Naive thymus-derived CD4-positive, alpha-beta T cell (primary cell): Measurements from ENCODE around the gene NCOR2. TPM values are rescaled to one million over a fixed set of nuclear protein-coding genes. Genes with fewer than 3 reads are reported as not detected.
A peak's percentile ranks its signal among the peaks of the same experiment; 100 is the strongest.

Source experiments
- ATAC-seq: fragments of 150-1000 bp; cut with Tn5 transposase; 2 replicates; pipeline ENCODE4 v1.10.0; 2021; ENCODE audit warnings: mild to moderate bottlenecking, moderate library complexity
- CTCF ChIA-PET: fragments of 350-600 bp; sonication (Branson Sonifier 250); formaldehyde crosslinking; loops from one replicate; lab custom pipeline; 2021; ENCODE audit warnings: antibody characterized with exemption; lab: Charles Lee
- POLR2A ChIA-PET: fragments of 350-600 bp; sonication (Branson Sonifier 250); formaldehyde crosslinking; loops from one replicate; lab custom pipeline; 2021; ENCODE audit warnings: antibody characterized with exemption, inconsistent platforms; lab: Charles Lee
- DNase-seq, 9 donors: peaks; one replicate each; pipeline versions ENCODE4 v3.0.0 to v3.0.0-alpha.2; 2020 to 2022; ENCODE audit warnings: mixed read lengths in 1 of 9
- H3K27ac ChIP-seq: one replicate; pipeline ENCODE4 v1.7.0; 2013; ENCODE audit warnings: mild to moderate bottlenecking, low read depth, low read length, moderate library complexity
- H3K27me3 ChIP-seq, 2 donors: one replicate each; pipeline ENCODE4 v1.7.0; 2013; ENCODE audit warnings: low read length in 2 of 2, mild to moderate bottlenecking in 2 of 2, moderate library complexity in 2 of 2; ENCODE audit not compliant: control insufficient read depth in 2 of 2, insufficient read depth in 2 of 2
- H3K36me3 ChIP-seq, 3 experiments: 1 replicate in 2 of 3; 2 replicates in 1 of 3; pipeline ENCODE4 v1.7.0; 2013; ENCODE audit warnings: low read length in 3 of 3, mild to moderate bottlenecking in 3 of 3, moderate library complexity in 1 of 3; ENCODE audit not compliant: insufficient read depth in 3 of 3, control insufficient read depth in 2 of 3
- H3K4me1 ChIP-seq, 2 donors: one replicate each; pipeline ENCODE4 v1.7.0; 2013; ENCODE audit warnings: low read length in 2 of 2, mild to moderate bottlenecking in 2 of 2, moderate library complexity in 1 of 2; ENCODE audit not compliant: control insufficient read depth in 2 of 2, insufficient read depth in 2 of 2
- H3K4me3 ChIP-seq: 2 replicates; pipeline ENCODE4 v1.7.0; 2013; ENCODE audit warnings: mild to moderate bottlenecking, low read length
- H3K9me3 ChIP-seq, 3 experiments: 1 replicate in 2 of 3; 2 replicates in 1 of 3; pipeline ENCODE4 v1.7.0; 2013; ENCODE audit warnings: low read length in 3 of 3; ENCODE audit not compliant: control insufficient read depth in 2 of 3
- H3K27ac Mint-ChIP-seq, 9 donors: one replicate each; pipeline ENCODE4 v1.8.0; 2020 to 2022; ENCODE audit warnings: mixed read lengths in 9 of 9, mild to moderate bottlenecking in 8 of 9, moderate library complexity in 5 of 9, inconsistent platforms in 2 of 9
- H3K27me3 Mint-ChIP-seq, 5 donors: one replicate each; pipeline ENCODE4 v1.8.0; 2021 to 2022; ENCODE audit warnings: mixed read lengths in 5 of 5, mild to moderate bottlenecking in 1 of 5
- H3K36me3 Mint-ChIP-seq, 5 donors: one replicate each; pipeline ENCODE4 v1.8.0; 2020 to 2022; ENCODE audit warnings: mixed read lengths in 5 of 5, mild to moderate bottlenecking in 3 of 5, inconsistent platforms in 1 of 5
- H3K4me1 Mint-ChIP-seq, 7 donors: one replicate each; pipeline ENCODE4 v1.8.0; 2020 to 2022; ENCODE audit warnings: mixed read lengths in 7 of 7, mild to moderate bottlenecking in 3 of 7, inconsistent platforms in 1 of 7
- H3K4me3 Mint-ChIP-seq, 10 donors: one replicate each; pipeline ENCODE4 v1.8.0; 2020 to 2022; ENCODE audit warnings: mild to moderate bottlenecking in 10 of 10, mixed read lengths in 10 of 10, moderate library complexity in 6 of 10, inconsistent platforms in 2 of 10
- H3K9me3 Mint-ChIP-seq, 11 donors: one replicate each; pipeline ENCODE4 v1.8.0; 2020 to 2022; ENCODE audit warnings: mixed read lengths in 11 of 11, mild to moderate bottlenecking in 4 of 11, inconsistent platforms in 1 of 11, moderate library complexity in 1 of 11
- intact Hi-C, 2 donors: fragments of 100-400 bp; cut with micrococcal nuclease; formaldehyde crosslinking; loops; one replicate each; pipeline ENCODE4 v1.15.1; 2023
- polyA plus RNA-seq, 2 donors: library from polyadenylated mRNA; unstranded; fragments of 300-500 nt; fragmentation: Illumina TruSeq; gene quantifications; one replicate each; pipeline ENCODE4 v1.2.3, GENCODE V29; 2021
- total RNA-seq, 6 experiments: library from RNA in 5 of 6; stranded (reverse) in 5 of 6; gene quantifications; 1 replicate in 5 of 6; 2 replicates in 1 of 6; pipeline ENCODE4 v1.2.3 and lab custom pipeline; 2021 to 2026

Gene NCOR2
- total and polyA plus RNA-seq, 7 experiments from 2014 or later, result 5.3 to 194 (median 109) TPM

- POLR2A ChIA-PET, result interaction anchor here (0.6 kb wide), 1 partner anchor 1649 kb away, joined by 3 read pairs; no protein-coding TSS in a partner anchor
These were observed 29.0 kb downstream of the NCOR2 start for GRCh38 chr12:124538194-124539082.

GRCh38 chr12:124537525-124538193 lies 29.8 kb downstream of the NCOR2 start:
- Mint-ChIP-seq H3K27me3 (no peaks in the 10 kb centered on the region), H3K9me3 (no peaks in the 10 kb centered on the region), H3K27ac (peak overlapping the region in 4 of 9 donors; percentile 22 to 83 (median 62)), H3K4me3 (no peak overlapping the region), H3K36me3 (peaks cover 0 to 23% (median 1%) of the 10 kb centered on the region in 5 donors), H3K4me1 (peaks cover 10 to 48% (median 32%) of the 10 kb centered on the region in 7 donors)
- Histone ChIP-seq H3K4me1 (peaks cover 0 to 15% of the 10 kb centered on the region in 2 donors), H3K9me3 (no peaks in the 10 kb centered on the region), H3K36me3 (peaks cover 0 to 18% (median 6%) of the 10 kb centered on the region in 3 experiments), H3K27me3 (no peaks in the 10 kb centered on the region), H3K4me3 (no peak overlapping the region), H3K27ac (no peak overlapping the region)
- no peak for DNase-seq
- intact Hi-C loops, result no loop called here
- ChIA-PET POLR2A (interaction anchor here (0.6 kb wide), 1 partner anchor 1648 kb away, joined by 3 read pairs; no protein-coding TSS in a partner anchor), CTCF (no interaction called here)
- no peak for ATAC-seq

More at GRCh38 chr12:124538194-124539082, 29.0 kb downstream of the NCOR2 start:
- H3K27me3 ChIP-seq, result no peaks in the 10 kb centered on the region
- H3K27ac Mint-ChIP-seq, result peak overlapping the region in 6 of 9 donors; percentile 21 to 71 (median 51)
- DNase-seq (no peak), ATAC-seq (peak; percentile 15)
- intact Hi-C loops, result no loop called here
- CTCF ChIA-PET, result no interaction called here
- H3K4me3 Mint-ChIP-seq, result peak overlapping the region in 5 of 10 donors; percentile 9 to 71 (median 54)
- peaks cover 12 to 55% (median 36%) of the 10 kb centered on the region in 7 donors for H3K4me1 Mint-ChIP-seq
- no peaks in the 10 kb centered on the region for H3K27me3 Mint-ChIP-seq
- H3K36me3 ChIP-seq, result peaks cover 0 to 11% (median 4%) of the 10 kb centered on the region in 3 experiments
- H3K4me1 ChIP-seq, result peaks cover 1 to 19% of the 10 kb centered on the region in 2 donors
- peaks cover 0 to 19% (median 1%) of the 10 kb centered on the region in 5 donors for H3K36me3 Mint-ChIP-seq
- H3K4me3 ChIP-seq, result no peak overlapping the region
- H3K9me3 ChIP-seq, result no peaks in the 10 kb centered on the region
- no peaks in the 10 kb centered on the region for H3K9me3 Mint-ChIP-seq
- H3K27ac ChIP-seq, result no peak overlapping the region

- Mint-ChIP-seq H3K36me3 (peaks cover 0 to 23% (median 1%) of the 10 kb centered on the region in 5 donors), H3K27ac (peak overlapping the region in 5 of 9 donors; percentile 44 to 76 (median 62)), H3K27me3 (no peaks in the 10 kb centered on the region), H3K9me3 (no peaks in the 10 kb centered on the region), H3K4me3 (peak overlapping the region in 1 of 10 donors; percentile 15), H3K4me1 (peaks cover 10 to 39% (median 32%) of the 10 kb centered on the region in 7 donors)
- POLR2A ChIA-PET, result no interaction called here
- no peak for ATAC-seq
- H3K27ac ChIP-seq, result no peak overlapping the region
- H3K9me3 ChIP-seq, result no peaks in the 10 kb centered on the region
- H3K4me3 ChIP-seq, result no peak overlapping the region
- CTCF ChIA-PET, result no interaction called here
- intact Hi-C loops, result no loop called here
- no peak for DNase-seq
- H3K27me3 ChIP-seq, result no peaks in the 10 kb centered on the region
- peaks cover 0 to 25% (median 6%) of the 10 kb centered on the region in 3 experiments for H3K36me3 ChIP-seq
- peaks cover 0 to 8% of the 10 kb centered on the region in 2 donors for H3K4me1 ChIP-seq
These were observed 30.8 kb downstream of the NCOR2 start for GRCh38 chr12:124536641-124537040.

- H3K27ac Mint-ChIP-seq, result no peak overlapping the region
- H3K4me3 Mint-ChIP-seq, result no peak overlapping the region
- peaks cover 10 to 40% (median 32%) of the 10 kb centered on the region in 7 donors for H3K4me1 Mint-ChIP-seq
- no peak for ATAC-seq
- no peaks in the 10 kb centered on the region for H3K27me3 Mint-ChIP-seq
- Histone ChIP-seq H3K9me3 (no peaks in the 10 kb centered on the region), H3K27me3 (no peaks in the 10 kb centered on the region), H3K36me3 (peaks cover 0 to 25% (median 6%) of the 10 kb centered on the region in 3 experiments), H3K4me3 (no peak overlapping the region), H3K4me1 (peaks cover 0 to 8% of the 10 kb centered on the region in 2 donors), H3K27ac (no peak overlapping the region)
- H3K36me3 Mint-ChIP-seq, result peaks cover 0 to 29% (median 1%) of the 10 kb centered on the region in 5 donors
- ChIA-PET CTCF (no interaction called here), POLR2A (no interaction called here)
- DNase-seq, result no peak
- no peaks in the 10 kb centered on the region for H3K9me3 Mint-ChIP-seq
- intact Hi-C loops, result no loop called here
These were observed 32.4 kb downstream of the NCOR2 start for GRCh38 chr12:124534776-124535740.

- no peak overlapping the region for H3K27ac ChIP-seq
- Mint-ChIP-seq H3K4me3 (no peak overlapping the region), H3K27ac (peak overlapping the region in 2 of 9 donors; percentile 23 to 63), H3K4me1 (peaks cover under 1 to 25% (median 22%) of the 10 kb centered on the region in 7 donors), H3K27me3 (no peaks in the 10 kb centered on the region), H3K36me3 (peaks cover 0 to 37% (median 1%) of the 10 kb centered on the region in 5 donors), H3K9me3 (no peaks in the 10 kb centered on the region)
- ATAC-seq (no peak), DNase-seq (no peak)
- peaks cover 0 to 25% (median 6%) of the 10 kb centered on the region in 3 experiments for H3K36me3 ChIP-seq
- no peaks in the 10 kb centered on the region for H3K9me3 ChIP-seq
- no peak overlapping the region for H3K4me3 ChIP-seq
- CTCF ChIA-PET, result interaction anchor here (0.7 kb wide), 1 partner anchor 360 kb away, joined by 6 read pairs; no protein-coding TSS in a partner anchor
- no peaks in the 10 kb centered on the region for H3K4me1 ChIP-seq
- no peaks in the 10 kb centered on the region for H3K27me3 ChIP-seq
- POLR2A ChIA-PET, result no interaction called here
- intact Hi-C loops, result no loop called here
These were observed 34.0 kb downstream of the NCOR2 start for GRCh38 chr12:124533456-124533855.
